Measurements from ENCODE around the gene NOM1. TPM values are rescaled to one million over a fixed set of nuclear protein-coding genes. Genes with fewer than 3 reads are reported as not detected.
"Not testable (repeated sequence)": the region's sequence is repeated elsewhere in the genome, so short reads cannot be mapped to it uniquely, and the experiment has no call there.

Gene NOM1
- total RNA-seq, 1 experiment from 2014 or later = 31.7 TPM

- no peak for DNase-seq
- Histone ChIP-seq H2AFZ (ENCODE audit: low read length) (no peak overlapping the region), H2BK20ac (ENCODE audit: low read depth, low read length, poor library complexity, severe bottlenecking) (no peak overlapping the region), H2BK12ac (ENCODE audit: insufficient read length, low read depth, low read length) (no peak overlapping the region), H3K56ac (ENCODE audit: insufficient read length, low read depth, low read length) (no peak overlapping the region), H4K5ac (ENCODE audit: insufficient read length, low read depth, low read length) (no peak overlapping the region), H2BK15ac (ENCODE audit: low read depth, low read length) (no peak overlapping the region), H2BK120ac (ENCODE audit: low read depth, low read length, poor library complexity, severe bottlenecking) (no peak overlapping the region), H4K8ac (replicated peaks; ENCODE audit: insufficient read length, low read depth, low read length) (no peak overlapping the region), H3K27ac (ENCODE audit: insufficient read length, low read depth, low read length) (no peak overlapping the region), H3K27me3 (ENCODE audit: insufficient read depth, low read length) (no peaks in the 10 kb centered on the region), H3K4me2 (ENCODE audit: insufficient read depth, insufficient read length, low read length) (no peak overlapping the region), H2AK5ac (ENCODE audit: insufficient read length, low read length) (no peak overlapping the region), H3K4ac (ENCODE audit: low read depth, low read length) (no peak overlapping the region), H3K14ac (ENCODE audit: insufficient read depth, low read length) (no peak overlapping the region), H3K79me1 (ENCODE audit: insufficient read depth, low read depth, low read length, poor library complexity, severe bottlenecking) (no peaks in the 10 kb centered on the region), H2BK5ac (ENCODE audit: insufficient read length, low read length) (no peak overlapping the region), H3K9ac (ENCODE audit: extremely low read depth, insufficient read length, low read length) (no peak overlapping the region), H3K23me2 (ENCODE audit: insufficient read length, low read depth, low read length, poor library complexity, severe bottlenecking) (no peaks in the 10 kb centered on the region), H3K18ac (ENCODE audit: insufficient read length, low read depth, low read length) (no peak overlapping the region), H3T11ph (ENCODE audit: low read length) (no peak overlapping the region), H4K91ac (ENCODE audit: insufficient read length, low read depth, low read length) (no peak overlapping the region), H3K23ac (ENCODE audit: insufficient read length, low read depth, low read length) (no peak overlapping the region), H3K4me1 (ENCODE audit: insufficient read depth, low read length) (no peaks in the 10 kb centered on the region), H4K20me1 (ENCODE audit: control insufficient read depth, insufficient read depth, insufficient read length) (no peaks in the 10 kb centered on the region), H3K9me3 (ENCODE audit: control insufficient read depth, low read depth, low read length) (no peaks in the 10 kb centered on the region), H3K79me2 (ENCODE audit: insufficient read depth, low read length) (no peaks in the 10 kb centered on the region)
- H3K27ac Mint-ChIP-seq = no peak overlapping the region; a peak in 1 of 7 replicates
- TF ChIP-seq, protein P1, sequence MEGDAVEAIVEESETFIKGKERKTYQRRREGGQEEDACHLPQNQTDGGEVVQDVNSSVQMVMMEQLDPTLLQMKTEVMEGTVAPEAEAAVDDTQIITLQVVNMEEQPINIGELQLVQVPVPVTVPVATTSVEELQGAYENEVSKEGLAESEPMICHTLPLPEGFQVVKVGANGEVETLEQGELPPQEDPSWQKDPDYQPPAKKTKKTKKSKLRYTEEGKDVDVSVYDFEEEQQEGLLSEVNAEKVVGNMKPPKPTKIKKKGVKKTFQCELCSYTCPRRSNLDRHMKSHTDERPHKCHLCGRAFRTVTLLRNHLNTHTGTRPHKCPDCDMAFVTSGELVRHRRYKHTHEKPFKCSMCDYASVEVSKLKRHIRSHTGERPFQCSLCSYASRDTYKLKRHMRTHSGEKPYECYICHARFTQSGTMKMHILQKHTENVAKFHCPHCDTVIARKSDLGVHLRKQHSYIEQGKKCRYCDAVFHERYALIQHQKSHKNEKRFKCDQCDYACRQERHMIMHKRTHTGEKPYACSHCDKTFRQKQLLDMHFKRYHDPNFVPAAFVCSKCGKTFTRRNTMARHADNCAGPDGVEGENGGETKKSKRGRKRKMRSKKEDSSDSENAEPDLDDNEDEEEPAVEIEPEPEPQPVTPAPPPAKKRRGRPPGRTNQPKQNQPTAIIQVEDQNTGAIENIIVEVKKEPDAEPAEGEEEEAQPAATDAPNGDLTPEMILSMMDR (conservative IDR thresholded peaks at IDR 0.05) = no peak
- H3K9me3 Mint-ChIP-seq = peaks cover 0 to under 1% of the 10 kb centered on the region in 2 experiments; a peak in 2 of 5 replicates
- peaks cover 6 to 9% of the 10 kb centered on the region in 2 experiments for H3K4me1 Mint-ChIP-seq
- peaks cover 2% of the 10 kb centered on the region for H3K27me3 Mint-ChIP-seq (ENCODE audit: low read depth)
- WGBS (ENCODE audit: extremely low coverage, insufficient read length, low lambda C conversion rate) = no CpG with 5 or more reads among the region's 7 CpGs
- H3K4me3 Mint-ChIP-seq = no peak overlapping the region
- no peaks in the 10 kb centered on the region for H3K36me3 Mint-ChIP-seq (ENCODE audit: insufficient read depth in 1 of 3, low read depth in 3 of 3)
These were observed 14.3 kb upstream of the NOM1 start for GRCh38 chr7:156935250-156935649.

DNA sequence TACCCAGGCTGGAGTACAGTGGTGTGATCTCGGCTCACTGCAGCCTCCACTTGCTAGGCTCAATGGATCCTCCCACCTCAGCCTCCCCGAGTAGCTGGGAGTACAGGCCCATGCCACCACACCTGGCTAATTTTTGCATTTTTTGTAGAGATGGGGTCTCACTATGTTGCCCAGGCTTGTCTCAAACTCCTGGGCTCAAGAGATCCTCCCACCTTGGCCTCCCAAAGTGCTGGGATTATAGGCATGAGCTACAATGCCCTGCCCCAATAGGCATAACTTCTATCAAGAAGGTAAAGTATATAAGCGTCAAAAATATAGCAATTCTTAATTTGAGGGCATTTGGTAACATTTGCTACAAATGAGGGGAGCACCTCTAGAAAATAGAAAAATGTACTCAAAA is 12.7 kb upstream of the NOM1 start:
- not testable (repeated sequence) for H2AFZ ChIP-seq (ENCODE audit: low read length); H3K9me3 ChIP-seq (ENCODE audit: control insufficient read depth, low read depth, low read length); H2AK5ac ChIP-seq (ENCODE audit: insufficient read length, low read length); H4K5ac ChIP-seq (ENCODE audit: insufficient read length, low read depth, low read length); H3K4ac ChIP-seq (ENCODE audit: low read depth, low read length); H4K20me1 ChIP-seq (ENCODE audit: control insufficient read depth, insufficient read depth, insufficient read length); H2BK120ac ChIP-seq (ENCODE audit: low read depth, low read length, poor library complexity, severe bottlenecking); H3K9ac ChIP-seq (ENCODE audit: extremely low read depth, insufficient read length, low read length); H3K23ac ChIP-seq (ENCODE audit: insufficient read length, low read depth, low read length); H2BK20ac ChIP-seq (ENCODE audit: low read depth, low read length, poor library complexity, severe bottlenecking); H3K56ac ChIP-seq (ENCODE audit: insufficient read length, low read depth, low read length); DNase-seq; H2BK5ac ChIP-seq (ENCODE audit: insufficient read length, low read length); H3K79me1 ChIP-seq (ENCODE audit: insufficient read depth, low read depth, low read length, poor library complexity, severe bottlenecking); H2BK12ac ChIP-seq (ENCODE audit: insufficient read length, low read depth, low read length); H3K4me1 ChIP-seq (ENCODE audit: insufficient read depth, low read length); H3K4me3 Mint-ChIP-seq; H4K91ac ChIP-seq (ENCODE audit: insufficient read length, low read depth, low read length); H3K4me2 ChIP-seq (ENCODE audit: insufficient read depth, insufficient read length, low read length); H3K27ac Mint-ChIP-seq; H4K8ac ChIP-seq (replicated peaks; ENCODE audit: insufficient read length, low read depth, low read length); H3T11ph ChIP-seq (ENCODE audit: low read length); H2BK15ac ChIP-seq (ENCODE audit: low read depth, low read length); H3K23me2 ChIP-seq (ENCODE audit: insufficient read length, low read depth, low read length, poor library complexity, severe bottlenecking); H3K18ac ChIP-seq (ENCODE audit: insufficient read length, low read depth, low read length); H3K27ac ChIP-seq (ENCODE audit: insufficient read length, low read depth, low read length); H3K4me1 Mint-ChIP-seq; H3K14ac ChIP-seq (ENCODE audit: insufficient read depth, low read length); H3K79me2 ChIP-seq (ENCODE audit: insufficient read depth, low read length); H3K27me3 ChIP-seq (ENCODE audit: insufficient read depth, low read length)
- Mint-ChIP-seq H3K9me3 (peaks cover 12 to 14% of the 10 kb centered on the region in 2 experiments), H3K27me3 (ENCODE audit: low read depth) (peaks cover 13% of the 10 kb centered on the region), H3K36me3 (ENCODE audit: insufficient read depth in 1 of 3, low read depth in 3 of 3) (peaks cover 4 to 12% (median 8%) of the 10 kb centered on the region in 3 experiments; a peak in 6 of 7 replicates)
- no CpG with 5 or more reads among the region's 3 CpGs for WGBS (ENCODE audit: extremely low coverage, insufficient read length, low lambda C conversion rate)

Data from H9 (cell line).